HCT116 (cell line): ENCODE results near the gene DDAH1. TPM values are rescaled to one million over a fixed set of nuclear protein-coding genes. Genes with fewer than 3 reads are reported as not detected.

Experiments
- ATAC-seq: fragments of 200-7000 bp; cut with Tn5 transposase; 2 replicates; pipeline ENCODE4 v1.9.1; 2020; ENCODE audit warnings: mild to moderate bottlenecking, moderate library complexity
- BruUV-seq: library from RNA; stranded (reverse); fragments of 400-500 nt; replicated peaks from 2 replicates; lab custom pipeline; 2021; lab: Mats Ljungman, UMichigan
- CTCF ChIA-PET: fragments of 300-600 bp; sonication (Branson Sonifier 250); formaldehyde crosslinking; loops from one replicate; lab custom pipeline; 2021; ENCODE audit warnings: antibody characterized with exemption; lab: Charles Lee
- POLR2A ChIA-PET: fragments of 300-600, 350-600 bp; sonication (Branson Sonifier 250); formaldehyde crosslinking; loops from one replicate; lab custom pipeline; 2021; ENCODE audit warnings: antibody characterized with exemption; lab: Charles Lee
- RAD21 ChIA-PET, 2 experiments: fragments of 300-600 bp; sonication (Branson Sonifier 250); formaldehyde crosslinking; loops; one replicate each; lab custom pipeline; 2023; ENCODE audit warnings: low total read pairs in 2 of 2; ENCODE audit not compliant: uncharacterized antibody in 2 of 2, unreplicated experiment in 2 of 2, low non-redundant PET in 1 of 2; lab: Charles Lee
- DNase-seq: peaks from one replicate; pipeline ENCODE4 v3.0.0-alpha.2; 2010; ENCODE audit warnings: low read depth, low spot score
- H2AFZ ChIP-seq: fragments of 200-600 bp; shearing (Covaris generic), sonication (generic); 2 replicates; pipeline ENCODE4 v1.6.1; 2017; ENCODE audit warnings: low read depth, mixed run types, mixed read lengths, antibody characterized with exemption, low read length; ENCODE audit not compliant: poor library complexity, severe bottlenecking
- H3K27ac ChIP-seq: 2 replicates; pipeline ENCODE4 v1.5.1; 2012; ENCODE audit warnings: low read depth, low read length
- H3K27me3 ChIP-seq: fragments of 200-600 bp; sonication (generic); 2 replicates; pipeline ENCODE4 v1.6.1; 2016; ENCODE audit warnings: mixed run types, low read length, mixed read lengths; ENCODE audit not compliant: insufficient read depth
- H3K36me3 ChIP-seq, 2 experiments: fragments of 200-500 bp in 1 of 2; fragments of 200-600 bp in 1 of 2; sonication (Bioruptor generic) in 1 of 2; sonication (generic) in 1 of 2; 2 replicates each; pipeline versions ENCODE4 v1.5.1 to v1.6.1; 2014 to 2016; ENCODE audit warnings: low read length in 2 of 2, inconsistent platforms in 1 of 2, mixed read lengths in 1 of 2, mixed run types in 1 of 2; ENCODE audit not compliant: insufficient read depth in 2 of 2, control insufficient read depth in 1 of 2
- H3K4me1 ChIP-seq, 2 experiments: fragments of 200-600 bp in 1 of 2; sonication (generic) in 1 of 2; 2 replicates each; pipeline versions ENCODE4 v1.5.1 to v1.6.1; 2012 to 2017; ENCODE audit warnings: low read length in 2 of 2, inconsistent platforms in 1 of 2, mild to moderate bottlenecking in 1 of 2, mixed read lengths in 1 of 2, mixed run types in 1 of 2, moderate library complexity in 1 of 2; ENCODE audit not compliant: insufficient read depth in 2 of 2, control insufficient read depth in 1 of 2
- H3K4me2 ChIP-seq: fragments of 200-600 bp; sonication (generic); 2 replicates; pipeline ENCODE4 v1.6.1; 2017; ENCODE audit warnings: mixed run types, low read length, mixed read lengths
- H3K4me3 ChIP-seq, 2 experiments: fragments of 200-600 bp in 1 of 2; sonication (generic) in 1 of 2; replicated peaks in 1 of 2; 2 replicates each; pipeline ENCODE4 v1.5.1; 2011 to 2016; ENCODE audit warnings: low read length in 2 of 2, control low read depth in 1 of 2, low read depth in 1 of 2, mild to moderate bottlenecking in 1 of 2, mixed read lengths in 1 of 2, mixed run types in 1 of 2
- H3K79me2 ChIP-seq: fragments of 200-600 bp; sonication (generic); 2 replicates; pipeline ENCODE4 v1.6.1; 2017; ENCODE audit warnings: mild to moderate bottlenecking, mixed run types, low read length, moderate library complexity, mixed read lengths; ENCODE audit not compliant: insufficient read depth
- H3K9ac ChIP-seq: fragments of 200-600 bp; sonication (generic); 2 replicates; pipeline ENCODE4 v1.6.1; 2016; ENCODE audit warnings: low read length, mixed read lengths
- H3K9me2 ChIP-seq: fragments of 200-600 bp; sonication (generic), shearing (Covaris generic); 2 replicates; pipeline ENCODE4 v1.6.1; 2017; ENCODE audit warnings: mixed run types, mild to moderate bottlenecking, moderate library complexity; ENCODE audit not compliant: insufficient read depth
- H3K9me3 ChIP-seq, 2 experiments: fragments of 200-500 bp in 1 of 2; fragments of 200-600 bp in 1 of 2; sonication (Bioruptor generic) in 1 of 2; sonication (generic) in 1 of 2; 2 replicates each; pipeline ENCODE4 v1.6.1; 2014 to 2017; ENCODE audit warnings: low read length in 2 of 2, mixed read lengths in 2 of 2, inconsistent platforms in 1 of 2, low read depth in 1 of 2, mild to moderate bottlenecking in 1 of 2, mixed run types in 1 of 2, moderate library complexity in 1 of 2; ENCODE audit not compliant: control insufficient read depth in 1 of 2, insufficient read depth in 1 of 2
- H4K20me1 ChIP-seq: fragments of 200-600 bp; sonication (generic), shearing (Covaris generic); 2 replicates; pipeline ENCODE4 v1.6.1; 2017; ENCODE audit warnings: mixed run types, mild to moderate bottlenecking, moderate library complexity; ENCODE audit not compliant: insufficient read depth
- ATF3 ChIP-seq: IDR thresholded peaks from 2 replicates; pipeline ENCODE4 v1.6.1; 2012
- EZH2 ChIP-seq: fragments of 200-600 bp; sonication (generic); IDR thresholded peaks from 2 replicates; pipeline ENCODE4 v1.6.1; 2017; ENCODE audit warnings: antibody characterized with exemption, mixed run types
- FOSL1 ChIP-seq: IDR thresholded peaks from 2 replicates; pipeline ENCODE4 v1.6.1; 2012; ENCODE audit warnings: low read depth
- JUND ChIP-seq: IDR thresholded peaks from 2 replicates; pipeline ENCODE4 v1.6.1; 2012
- SP1 ChIP-seq: IDR thresholded peaks from 2 replicates; pipeline ENCODE4 v1.6.1; 2012; ENCODE audit warnings: low read depth
- SRF ChIP-seq: IDR thresholded peaks from 2 replicates; pipeline ENCODE4 v1.6.1; 2012; ENCODE audit warnings: low read depth
- intact Hi-C: fragments of 100-400 bp; cut with micrococcal nuclease; formaldehyde crosslinking; loops from 2 replicates; pipeline ENCODE4 v1.10.0; 2022
- total RNA-seq: library from RNA; stranded (reverse); gene quantifications from one replicate; pipeline ENCODE4 v1.2.1, GENCODE V29; 2021; ENCODE audit not compliant: unreplicated experiment

Gene DDAH1
- total RNA-seq, 1 experiment from 2014 or later: 16.6 TPM

- no peak for TF ChIP-seq SRF
Observed at GRCh38 chr1:85464497-85465098, 361 bp downstream of the DDAH1 start (continued).

- Histone ChIP-seq H3K27me3 (no peaks in the 10 kb centered on the region), H2AFZ (peak overlapping the region; percentile 48), H3K36me3 (no peaks in the 10 kb centered on the region), H3K4me3 (peak overlapping the region; percentile 62 to 65), H3K4me1 (peaks cover 14 to 27% of the 10 kb centered on the region in 2 experiments; a peak in 3 of 4 replicates), H3K9me3 (no peaks in the 10 kb centered on the region), H3K27ac (peak overlapping the region; percentile 79; the same call in 1 of the 2 replicates), H3K79me2 (peaks cover 12% of the 10 kb centered on the region), H3K4me2 (peak overlapping the region; percentile 90), H3K9me2 (no peaks in the 10 kb centered on the region), H3K9ac (peak overlapping the region; percentile 57), H4K20me1 (no peaks in the 10 kb centered on the region)
- intact Hi-C loops: no loop called here
- POLR2A ChIA-PET: no interaction called here
- CTCF ChIA-PET: interaction anchor here (0.9 to 1.6 kb wide), 2 partner anchors 32 to 155 kb away, joined by 3 to 5 read pairs; no protein-coding TSS in a partner anchor
- RAD21 ChIA-PET: no interaction called here
- TSS peak; percentile 37 for BruUV-seq
- TF ChIP-seq JUND (no peak), SP1 (no peak), ATF3 (no peak), EZH2 (no peak), FOSL1 (no peak)
- DNase-seq: no peak
- no peak; the same call in 1 of the 2 replicates for ATAC-seq
Observed at GRCh38 chr1:85463731-85464496, 1.0 kb downstream of the DDAH1 start.
